PC-9 (cell line): Measurements from ENCODE around the gene HS3ST3B1.

Source experiments
- EZH2 ChIP-seq: fragments of 200-600 bp; sonication (generic); IDR thresholded peaks from 2 replicates; pipeline ENCODE4 v1.8.0; 2017; ENCODE audit warnings: antibody characterized with exemption, low read depth
- TF ChIP-seq, protein P1 (sequence below): fragments of 200-600 bp; sonication (generic); conservative IDR thresholded peaks from 2 replicates; pipeline ENCODE4 v1.6.1; 2017; ENCODE audit warnings: mixed run types, antibody characterized with exemption, mild to moderate bottlenecking, moderate library complexity

DNA sequence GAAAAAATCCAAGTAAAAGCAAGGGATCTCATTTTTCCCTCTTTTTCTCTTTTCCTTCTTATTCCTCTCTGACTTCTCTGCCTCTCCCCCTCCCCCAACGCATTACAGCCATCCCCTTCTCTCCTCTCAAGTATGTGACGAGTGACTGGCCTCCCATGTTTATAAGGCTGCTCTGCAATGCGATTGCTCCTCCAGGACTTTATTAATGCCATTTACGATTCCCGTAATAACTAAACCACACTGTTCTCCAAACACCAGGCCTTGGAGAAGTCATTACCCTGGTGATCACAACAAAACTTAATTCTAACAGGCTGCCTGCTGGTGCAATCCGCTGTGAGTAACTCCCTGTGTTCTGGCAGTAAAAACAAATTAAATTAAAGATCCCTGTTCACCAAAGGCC, 88.8 kb downstream of the HS3ST3B1 start:
- TF ChIP-seq, protein P1, sequence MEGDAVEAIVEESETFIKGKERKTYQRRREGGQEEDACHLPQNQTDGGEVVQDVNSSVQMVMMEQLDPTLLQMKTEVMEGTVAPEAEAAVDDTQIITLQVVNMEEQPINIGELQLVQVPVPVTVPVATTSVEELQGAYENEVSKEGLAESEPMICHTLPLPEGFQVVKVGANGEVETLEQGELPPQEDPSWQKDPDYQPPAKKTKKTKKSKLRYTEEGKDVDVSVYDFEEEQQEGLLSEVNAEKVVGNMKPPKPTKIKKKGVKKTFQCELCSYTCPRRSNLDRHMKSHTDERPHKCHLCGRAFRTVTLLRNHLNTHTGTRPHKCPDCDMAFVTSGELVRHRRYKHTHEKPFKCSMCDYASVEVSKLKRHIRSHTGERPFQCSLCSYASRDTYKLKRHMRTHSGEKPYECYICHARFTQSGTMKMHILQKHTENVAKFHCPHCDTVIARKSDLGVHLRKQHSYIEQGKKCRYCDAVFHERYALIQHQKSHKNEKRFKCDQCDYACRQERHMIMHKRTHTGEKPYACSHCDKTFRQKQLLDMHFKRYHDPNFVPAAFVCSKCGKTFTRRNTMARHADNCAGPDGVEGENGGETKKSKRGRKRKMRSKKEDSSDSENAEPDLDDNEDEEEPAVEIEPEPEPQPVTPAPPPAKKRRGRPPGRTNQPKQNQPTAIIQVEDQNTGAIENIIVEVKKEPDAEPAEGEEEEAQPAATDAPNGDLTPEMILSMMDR, result no peak
- no peak for TF ChIP-seq EZH2
